Measurements from ENCODE around the gene ADAMTS15. TPM values are rescaled to one million over a fixed set of nuclear protein-coding genes. Genes with fewer than 3 reads are reported as not detected.

The ADAMTS15 gene
- total RNA-seq, 1 experiment from 2014 or later = 0.70 TPM

DNA sequence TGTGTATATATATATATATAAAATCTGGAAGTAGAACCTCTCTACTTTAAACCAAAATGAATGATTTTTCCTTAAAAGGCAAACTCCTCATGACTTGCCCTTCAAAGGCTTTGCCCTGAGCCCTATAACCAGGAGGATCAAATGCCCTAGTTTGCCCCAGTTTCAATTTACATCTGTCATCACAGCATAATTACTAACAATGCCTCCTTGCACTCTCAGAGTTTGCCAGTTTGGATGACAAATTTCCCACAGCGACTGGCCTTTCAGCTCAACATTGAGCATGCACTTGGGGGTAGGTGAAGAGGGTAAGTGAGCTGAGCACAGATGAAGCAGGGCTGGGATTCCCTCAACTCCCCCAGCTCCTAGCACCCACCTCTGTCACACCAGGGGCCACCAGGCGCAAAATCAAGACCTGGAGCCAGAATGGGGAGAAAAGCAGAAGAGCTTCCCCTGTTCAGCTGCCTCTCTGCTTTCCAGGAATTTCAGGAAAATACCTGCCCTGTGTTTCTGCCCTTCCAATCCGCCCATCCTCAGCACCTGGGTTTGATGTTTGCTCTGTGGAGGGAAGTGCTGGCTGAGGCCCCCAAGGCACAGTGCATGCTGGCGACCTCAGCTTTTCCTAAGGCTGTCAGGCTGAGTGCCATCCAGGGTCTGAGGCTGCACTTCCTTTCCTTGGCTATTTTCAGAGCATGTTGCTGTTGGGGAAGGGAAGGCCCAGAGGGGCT is 67.5 kb downstream of the ADAMTS15 start:
- intact Hi-C loops (cut with micrococcal nuclease) = no loop called here
- Mint-ChIP-seq H3K4me3 (ENCODE audit: unreplicated experiment) (no peak overlapping the region), H3K4me1 (ENCODE audit: insufficient read depth, unreplicated experiment) (no peaks in the 10 kb centered on the region), H3K9me3 (ENCODE audit: unreplicated experiment) (no peaks in the 10 kb centered on the region), H3K27me3 (ENCODE audit: insufficient read depth, unreplicated experiment) (no peaks in the 10 kb centered on the region), H3K27ac (ENCODE audit: low read depth, unreplicated experiment) (no peak overlapping the region), H3K36me3 (ENCODE audit: insufficient read depth, unreplicated experiment) (no peaks in the 10 kb centered on the region)
- DNase-seq (ENCODE audit: unreplicated experiment) = no peak
- POLR2A ChIA-PET = no interaction called here
- TF ChIP-seq, protein P1, sequence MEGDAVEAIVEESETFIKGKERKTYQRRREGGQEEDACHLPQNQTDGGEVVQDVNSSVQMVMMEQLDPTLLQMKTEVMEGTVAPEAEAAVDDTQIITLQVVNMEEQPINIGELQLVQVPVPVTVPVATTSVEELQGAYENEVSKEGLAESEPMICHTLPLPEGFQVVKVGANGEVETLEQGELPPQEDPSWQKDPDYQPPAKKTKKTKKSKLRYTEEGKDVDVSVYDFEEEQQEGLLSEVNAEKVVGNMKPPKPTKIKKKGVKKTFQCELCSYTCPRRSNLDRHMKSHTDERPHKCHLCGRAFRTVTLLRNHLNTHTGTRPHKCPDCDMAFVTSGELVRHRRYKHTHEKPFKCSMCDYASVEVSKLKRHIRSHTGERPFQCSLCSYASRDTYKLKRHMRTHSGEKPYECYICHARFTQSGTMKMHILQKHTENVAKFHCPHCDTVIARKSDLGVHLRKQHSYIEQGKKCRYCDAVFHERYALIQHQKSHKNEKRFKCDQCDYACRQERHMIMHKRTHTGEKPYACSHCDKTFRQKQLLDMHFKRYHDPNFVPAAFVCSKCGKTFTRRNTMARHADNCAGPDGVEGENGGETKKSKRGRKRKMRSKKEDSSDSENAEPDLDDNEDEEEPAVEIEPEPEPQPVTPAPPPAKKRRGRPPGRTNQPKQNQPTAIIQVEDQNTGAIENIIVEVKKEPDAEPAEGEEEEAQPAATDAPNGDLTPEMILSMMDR (IDR thresholded peaks at IDR 0.05; ENCODE audit: unreplicated experiment) = no peak
- CTCF ChIA-PET = interaction anchor here (0.6 kb wide), 2 partner anchors 75 to 178 kb away, joined by 3 read pairs; no protein-coding TSS in a partner anchor
- BruUV-seq (replicated peaks) = no TSS peak

DNA sequence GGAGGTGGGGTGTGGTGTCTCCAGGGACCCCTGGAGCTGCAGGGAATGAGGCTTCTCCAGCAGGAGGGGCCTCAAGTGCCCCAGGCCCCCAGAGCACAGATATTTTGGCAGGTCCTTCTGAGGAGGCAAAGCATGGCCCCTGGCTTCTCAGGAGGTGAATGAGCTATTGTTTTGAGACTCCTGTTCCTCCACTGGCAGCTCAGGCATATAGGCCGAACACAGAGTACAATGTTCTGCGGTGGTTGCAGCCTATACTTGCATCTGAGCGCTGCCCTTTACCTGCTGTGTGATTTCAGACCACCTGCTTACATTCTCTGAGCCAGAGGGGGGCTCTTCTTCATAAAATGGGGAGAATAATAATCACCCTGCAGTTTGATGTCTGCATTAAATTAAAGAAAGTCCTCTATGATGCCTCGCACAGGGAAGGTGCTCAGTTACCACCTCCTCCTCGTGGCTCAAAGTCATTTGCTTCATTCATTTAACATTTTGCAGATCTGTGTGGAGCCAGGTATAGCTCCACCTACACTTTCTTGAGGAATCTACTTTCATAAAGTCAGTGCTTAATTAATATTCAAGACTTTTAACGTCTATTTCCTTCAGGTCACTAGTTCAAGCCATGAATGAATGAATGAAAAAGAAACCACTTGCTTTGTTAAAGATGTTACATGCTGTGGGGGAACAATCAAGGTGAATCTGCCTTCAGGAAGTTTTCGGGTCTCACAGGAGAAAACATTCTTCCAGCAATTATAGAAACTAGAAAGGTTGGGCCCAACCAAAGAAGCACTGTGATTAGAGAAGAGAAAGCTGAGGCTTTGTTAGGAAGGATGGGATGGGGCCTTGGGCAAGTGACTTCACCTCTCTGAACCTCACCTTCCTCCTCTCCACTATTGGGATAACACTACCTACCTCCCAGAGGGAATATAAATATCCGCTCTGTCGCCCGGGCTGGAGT is 68.4 kb downstream of the ADAMTS15 start:
- no TSS peak for BruUV-seq (replicated peaks)
- H3K4me3 Mint-ChIP-seq (ENCODE audit: unreplicated experiment) = no peak overlapping the region
- peaks cover 2% of the 10 kb centered on the region for H3K4me1 Mint-ChIP-seq (ENCODE audit: insufficient read depth, unreplicated experiment)
- H3K9me3 Mint-ChIP-seq (ENCODE audit: unreplicated experiment) = no peaks in the 10 kb centered on the region
- DNase-seq (ENCODE audit: unreplicated experiment) = no peak
- intact Hi-C loops (cut with micrococcal nuclease) = no loop called here
- H3K27me3 Mint-ChIP-seq (ENCODE audit: insufficient read depth, unreplicated experiment) = no peaks in the 10 kb centered on the region
- ChIA-PET CTCF (no interaction called here), POLR2A (no interaction called here)
- no peak overlapping the region for H3K27ac Mint-ChIP-seq (ENCODE audit: low read depth, unreplicated experiment)
- H3K36me3 Mint-ChIP-seq (ENCODE audit: insufficient read depth, unreplicated experiment) = no peaks in the 10 kb centered on the region
- TF ChIP-seq, protein P1 (IDR thresholded peaks at IDR 0.05; ENCODE audit: unreplicated experiment) = no peak

DNA sequence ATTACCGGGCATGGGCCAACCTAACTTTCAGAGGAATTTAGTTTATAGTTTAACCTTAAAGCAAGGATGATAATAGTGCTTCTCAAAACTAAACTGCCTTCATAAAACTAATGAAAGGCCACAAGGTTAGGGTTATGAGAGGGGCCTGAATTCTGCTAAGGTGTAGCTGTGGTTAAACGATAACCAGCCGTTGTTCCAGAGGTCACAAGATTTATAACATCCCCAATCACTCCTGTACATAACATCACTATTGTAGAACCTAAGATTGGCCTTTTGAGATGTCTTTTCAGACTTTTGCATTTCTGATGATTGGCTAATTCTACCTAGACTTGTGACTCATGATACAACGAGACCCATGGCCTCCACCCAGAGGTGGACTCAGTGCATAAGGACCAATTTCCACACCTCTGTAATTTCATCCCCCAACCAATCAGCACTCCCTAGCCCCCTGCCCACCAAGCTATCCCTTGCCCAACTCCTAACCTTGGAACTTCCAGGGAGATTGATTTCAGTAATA is 69.8 kb downstream of the ADAMTS15 start:
- ChIA-PET POLR2A (no interaction called here), CTCF (interaction anchor here (0.7 kb wide), 1 partner anchor 771 kb away, joined by 3 read pairs; no protein-coding TSS in a partner anchor)
- DNase-seq (ENCODE audit: unreplicated experiment) = no peak
- Mint-ChIP-seq H3K4me3 (ENCODE audit: unreplicated experiment) (no peak overlapping the region), H3K9me3 (ENCODE audit: unreplicated experiment) (no peaks in the 10 kb centered on the region), H3K36me3 (ENCODE audit: insufficient read depth, unreplicated experiment) (no peaks in the 10 kb centered on the region), H3K4me1 (ENCODE audit: insufficient read depth, unreplicated experiment) (peaks cover 9% of the 10 kb centered on the region), H3K27me3 (ENCODE audit: insufficient read depth, unreplicated experiment) (no peaks in the 10 kb centered on the region), H3K27ac (ENCODE audit: low read depth, unreplicated experiment) (no peak overlapping the region)
- intact Hi-C loops (cut with micrococcal nuclease) = no loop called here
- no TSS peak for BruUV-seq (replicated peaks)
- TF ChIP-seq, protein P1 (IDR thresholded peaks at IDR 0.05; ENCODE audit: unreplicated experiment) = no peak
